HT-29 (cell line): ENCODE measurements around the gene MAPKBP1. TPM values are rescaled to one million over a fixed set of nuclear protein-coding genes. Genes with fewer than 3 reads are reported as not detected.

ENCODE experiments used
- DNase-seq: peaks from one replicate; pipeline ENCODE4 v3.0.0-alpha.2; 2015; ENCODE audit warnings: low spot score
- small RNA-seq: library from RNA; depleted of rRNA; stranded (forward); fragments of <200 nt; gene quantifications from one replicate; pipeline ENCODE3, GENCODE V24; 2014
- total RNA-seq: library from RNA; depleted of rRNA; stranded (reverse); fragments of >200 nt; shearing (Covaris generic); gene quantifications from 2 replicates; pipeline ENCODE4 v1.2.3, GENCODE V29; 2014; rRNA removed

Gene MAPKBP1
- total RNA-seq, 1 experiment from 2014 or later: 15.4 TPM

GRCh38 chr15:41866872-41867579, 92.7 kb downstream of the MAPKBP1 start:
- no peak for DNase-seq

- DNase-seq: no peak
These were observed 94.0 kb downstream of the MAPKBP1 start for GRCh38 chr15:41868321-41868720.

DNA sequence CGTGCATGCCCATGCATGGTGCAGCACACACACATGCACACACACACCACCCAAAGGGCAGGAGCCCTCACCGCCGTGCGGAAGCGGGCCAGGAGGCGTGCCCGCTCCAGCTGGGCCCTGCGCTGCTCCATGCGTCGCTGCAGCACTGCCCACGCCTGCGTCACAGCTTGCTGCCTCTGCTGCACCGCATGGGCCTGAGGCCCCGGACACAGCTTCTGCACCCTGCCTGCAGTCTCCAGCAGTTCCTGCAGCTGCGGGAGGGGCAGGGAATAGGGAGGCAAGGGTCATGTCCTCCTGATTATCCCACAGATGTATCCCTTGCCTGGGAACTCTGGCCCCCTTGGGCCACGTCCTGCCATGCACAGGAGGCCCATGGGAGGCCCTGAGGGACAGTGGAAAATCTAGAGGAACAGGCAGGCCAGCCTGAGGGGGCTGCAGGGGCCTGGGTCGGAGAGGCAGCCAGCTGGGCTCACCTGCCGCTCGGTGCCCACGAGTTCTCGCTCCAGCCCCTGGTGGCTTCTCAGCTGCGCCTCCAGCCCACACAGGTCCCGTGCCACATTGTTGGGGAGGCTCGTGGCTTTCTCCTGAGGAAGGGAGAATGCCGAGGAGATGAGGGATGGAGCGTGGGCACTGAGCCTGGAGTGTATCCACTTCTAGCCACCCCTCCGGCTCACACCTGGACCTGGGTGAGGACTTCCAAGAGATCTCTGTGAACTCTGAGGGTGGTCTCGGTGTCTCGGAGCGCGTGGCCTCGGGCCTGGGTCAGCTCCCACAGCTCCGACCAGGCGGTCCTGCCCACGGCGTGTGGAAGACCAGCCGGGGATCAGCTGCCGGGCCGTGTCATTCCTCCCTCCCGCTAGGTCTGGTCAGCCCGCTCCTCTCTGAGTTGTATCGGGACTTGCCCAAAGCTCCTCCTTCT, 95.7 kb downstream of the MAPKBP1 start:
- no peak for DNase-seq

- no peak for DNase-seq
These were observed 96.4 kb downstream of the MAPKBP1 start for GRCh38 chr15:41870689-41871081.

GRCh38 chr15:41871175-41871905, 97.1 kb downstream of the MAPKBP1 start:
- DNase-seq: no peak

GRCh38 chr15:41872166-41872747, 98.0 kb downstream of the MAPKBP1 start:
- no peak for DNase-seq

DNA sequence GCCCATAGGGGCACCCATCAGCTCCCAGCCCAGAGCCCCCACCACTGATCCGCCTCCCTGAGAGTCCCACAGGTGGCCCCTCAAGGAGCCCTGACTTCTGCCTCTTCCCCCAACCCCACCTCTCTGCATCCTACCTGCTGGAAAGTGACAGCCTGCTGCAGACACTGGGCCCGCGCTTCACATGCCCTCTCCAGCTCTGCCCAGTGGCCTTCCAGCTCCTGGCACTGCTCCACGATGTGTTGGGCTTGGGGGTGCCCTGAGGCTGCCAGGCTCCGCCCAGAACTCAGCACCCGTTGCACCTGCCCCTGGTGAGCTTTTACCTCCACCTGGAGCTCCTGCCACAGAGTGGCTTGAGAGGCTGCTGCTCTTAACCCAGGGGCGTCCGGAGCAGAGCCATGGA, 99.4 kb downstream of the MAPKBP1 start:
- no peak for DNase-seq

GRCh38 chr15:41874736-41875135, 100.5 kb downstream of the MAPKBP1 start:
- DNase-seq: no peak

DNA sequence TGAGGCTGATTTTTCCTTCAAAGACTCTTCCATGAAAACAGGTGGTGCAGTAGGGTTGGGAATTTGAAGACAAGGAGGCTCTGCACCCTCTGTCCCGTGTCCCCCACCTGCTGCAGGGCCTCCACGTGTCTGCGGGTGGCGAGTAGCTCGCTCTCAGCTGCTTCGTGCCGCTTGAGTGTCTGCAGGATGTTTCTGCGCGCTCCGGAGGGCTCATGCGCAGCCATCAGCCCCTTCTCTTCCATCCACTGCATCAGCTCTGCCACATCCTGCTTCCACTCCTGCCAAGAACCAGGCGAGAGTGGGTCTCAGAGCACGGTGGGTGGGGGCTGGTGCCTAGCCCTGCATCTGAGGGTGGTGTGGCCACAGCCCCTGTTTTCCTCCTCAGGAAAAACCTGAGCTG, 101.7 kb downstream of the MAPKBP1 start:
- DNase-seq: no peak

- no peak for DNase-seq
These were observed 102.4 kb downstream of the MAPKBP1 start for GRCh38 chr15:41876689-41877088.

Small RNA genes lying within 50 kb of the gene (small RNA-seq; reads per million reads assigned to genes)
- not detected for gene JMJD7-PLA2G4B
- not detected for gene MIR4310
- gene RNA5SP393: 0.22 reads per million

Other genes starting within 250 kb of the MAPKBP1 start
- gene RPAP1, start 230.2 kb upstream of the MAPKBP1 start, total RNA-seq: 37.5 and 43.7 TPM in 2 replicates
- 9.2 and 12.3 TPM in 2 replicates for gene TYRO3, start 215.3 kb upstream of the MAPKBP1 start, total RNA-seq
- gene MGA, start 114.1 kb upstream of the MAPKBP1 start, total RNA-seq: 7.5 and 10.5 TPM in 2 replicates
- gene JMJD7, start 53.6 kb downstream of the MAPKBP1 start, total RNA-seq: 14.1 and 16.2 TPM in 2 replicates
- gene PLA2G4B, start 64.4 kb downstream of the MAPKBP1 start, total RNA-seq: 3.7 and 4.6 TPM in 2 replicates
- gene SPTBN5, start 119.6 kb downstream of the MAPKBP1 start, total RNA-seq: 1.6 and 2.0 TPM in 2 replicates
- gene EHD4, start 198.1 kb downstream of the MAPKBP1 start, total RNA-seq: 54.2 and 60.6 TPM in 2 replicates
- gene PLA2G4E, start 246.6 kb downstream of the MAPKBP1 start, total RNA-seq: not detected in 2 replicates